H9 (cell line): Measurements from ENCODE around the gene ATP2C1. TPM values are rescaled to one million over a fixed set of nuclear protein-coding genes. Genes with fewer than 3 reads are reported as not detected.

Experiments used
- DNase-seq: peaks from one replicate; pipeline ENCODE4 v3.0.0-alpha.2; 2017
- H2AFZ ChIP-seq: one replicate; pipeline ENCODE4 v1.6.1; 2013; ENCODE audit warnings: mild to moderate bottlenecking, low read length, control low read depth, moderate library complexity
- H2AK5ac ChIP-seq: 2 replicates; pipeline ENCODE4 v1.6.1; 2013; ENCODE audit warnings: low read length, control low read depth, mixed read lengths; ENCODE audit not compliant: insufficient read length
- H2BK120ac ChIP-seq: one replicate; pipeline ENCODE4 v1.6.1; 2013; ENCODE audit warnings: low read depth, mild to moderate bottlenecking, low read length, control low read depth, inconsistent platforms; ENCODE audit not compliant: poor library complexity, severe bottlenecking
- H2BK12ac ChIP-seq: 2 replicates; pipeline ENCODE4 v1.6.1; 2013; ENCODE audit warnings: low read length, control low read depth, mixed read lengths, low read depth; ENCODE audit not compliant: insufficient read length
- H2BK15ac ChIP-seq: 2 replicates; pipeline ENCODE4 v1.6.1; 2013; ENCODE audit warnings: low read depth, low read length, control low read depth
- H2BK20ac ChIP-seq: one replicate; pipeline ENCODE4 v1.6.1; 2013; ENCODE audit warnings: low read depth, mild to moderate bottlenecking, low read length, control low read depth, inconsistent platforms; ENCODE audit not compliant: poor library complexity, severe bottlenecking
- H2BK5ac ChIP-seq: 2 replicates; pipeline ENCODE4 v1.6.1; 2013; ENCODE audit warnings: low read length, control low read depth, mixed read lengths; ENCODE audit not compliant: insufficient read length
- H3K14ac ChIP-seq: 2 replicates; pipeline ENCODE4 v1.6.1; 2013; ENCODE audit warnings: low read length, control low read depth; ENCODE audit not compliant: insufficient read depth
- H3K18ac ChIP-seq: 2 replicates; pipeline ENCODE4 v1.6.1; 2013; ENCODE audit warnings: low read depth, mild to moderate bottlenecking, mixed read lengths, low read length, control low read depth; ENCODE audit not compliant: insufficient read length
- H3K23ac ChIP-seq: 2 replicates; pipeline ENCODE4 v1.6.1; 2013; ENCODE audit warnings: low read length, control low read depth, mixed read lengths, low read depth; ENCODE audit not compliant: insufficient read length
- H3K23me2 ChIP-seq: 2 replicates; pipeline ENCODE4 v1.6.1; 2013; ENCODE audit warnings: low read depth, mild to moderate bottlenecking, mixed read lengths, low read length, control low read depth; ENCODE audit not compliant: insufficient read length, poor library complexity, severe bottlenecking
- H3K27ac ChIP-seq: 2 replicates; pipeline ENCODE4 v1.5.1; 2013; ENCODE audit warnings: low read length, control low read depth, mixed read lengths, low read depth; ENCODE audit not compliant: insufficient read length
- H3K27me3 ChIP-seq: 2 replicates; pipeline ENCODE4 v1.6.1; 2013; ENCODE audit warnings: low read length, control low read depth, inconsistent platforms; ENCODE audit not compliant: insufficient read depth
- H3K4ac ChIP-seq: 2 replicates; pipeline ENCODE4 v1.6.1; 2013; ENCODE audit warnings: low read depth, mild to moderate bottlenecking, control low read depth, inconsistent platforms, low read length, moderate library complexity
- H3K4me1 ChIP-seq: 2 replicates; pipeline ENCODE4 v1.6.1; 2013; ENCODE audit warnings: low read length, control low read depth, inconsistent platforms; ENCODE audit not compliant: insufficient read depth
- H3K4me2 ChIP-seq: 2 replicates; pipeline ENCODE4 v1.6.1; 2013; ENCODE audit warnings: low read length, control low read depth, mixed read lengths; ENCODE audit not compliant: insufficient read length, insufficient read depth
- H3K56ac ChIP-seq: 2 replicates; pipeline ENCODE4 v1.6.1; 2013; ENCODE audit warnings: low read depth, mild to moderate bottlenecking, mixed read lengths, low read length, control low read depth; ENCODE audit not compliant: insufficient read length
- H3K79me1 ChIP-seq: 2 replicates; pipeline ENCODE4 v1.6.1; 2013; ENCODE audit warnings: low read depth, mild to moderate bottlenecking, moderate library complexity, low read length, control low read depth, inconsistent platforms; ENCODE audit not compliant: insufficient read depth, poor library complexity, severe bottlenecking
- H3K79me2 ChIP-seq: 2 replicates; pipeline ENCODE4 v1.6.1; 2013; ENCODE audit warnings: low read length, control low read depth, inconsistent platforms; ENCODE audit not compliant: insufficient read depth
- H3K9ac ChIP-seq: 2 replicates; pipeline ENCODE4 v1.6.1; 2013; ENCODE audit warnings: low read length, control low read depth, mixed read lengths; ENCODE audit not compliant: insufficient read length; ENCODE audit errors: extremely low read depth
- H3K9me3 ChIP-seq: one replicate; pipeline ENCODE4 v1.6.1; 2013; ENCODE audit warnings: low read depth, low read length, inconsistent platforms; ENCODE audit not compliant: control insufficient read depth
- H3T11ph ChIP-seq: one replicate; pipeline ENCODE4 v1.6.1; 2013; ENCODE audit warnings: mild to moderate bottlenecking, low read length, control low read depth, inconsistent platforms
- H4K20me1 ChIP-seq: one replicate; pipeline ENCODE4 v1.6.1; 2013; ENCODE audit not compliant: control insufficient read depth, insufficient read length, insufficient read depth
- H4K5ac ChIP-seq: 2 replicates; pipeline ENCODE4 v1.6.1; 2013; ENCODE audit warnings: low read depth, mild to moderate bottlenecking, mixed read lengths, low read length, control low read depth; ENCODE audit not compliant: insufficient read length
- H4K8ac ChIP-seq: replicated peaks from 2 replicates; pipeline ENCODE4 v1.6.1; 2013; ENCODE audit warnings: low read length, control low read depth, mixed read lengths, low read depth; ENCODE audit not compliant: insufficient read length
- H4K91ac ChIP-seq: 2 replicates; pipeline ENCODE4 v1.6.1; 2013; ENCODE audit warnings: low read depth, mild to moderate bottlenecking, moderate library complexity, mixed read lengths, low read length, control low read depth; ENCODE audit not compliant: insufficient read length
- H3K27ac Mint-ChIP-seq, 3 experiments: 2 replicates in 2 of 3; 3 replicates in 1 of 3; pipeline ENCODE4 v1.8.0; 2020 to 2021; ENCODE audit warnings: mixed read lengths in 3 of 3, mild to moderate bottlenecking in 1 of 3, moderate library complexity in 1 of 3
- H3K27me3 Mint-ChIP-seq: 2 replicates; pipeline ENCODE4 v1.8.0; 2021; ENCODE audit warnings: low read depth, mild to moderate bottlenecking, moderate library complexity, mixed read lengths
- H3K36me3 Mint-ChIP-seq, 3 experiments: 2 replicates in 2 of 3; 3 replicates in 1 of 3; pipeline ENCODE4 v1.8.0; 2020 to 2021; ENCODE audit warnings: low read depth in 3 of 3, mixed read lengths in 3 of 3; ENCODE audit not compliant: insufficient read depth in 1 of 3
- H3K4me1 Mint-ChIP-seq, 2 experiments: 2 replicates each; pipeline ENCODE4 v1.8.0; 2020; ENCODE audit warnings: mixed read lengths in 2 of 2
- H3K4me3 Mint-ChIP-seq, 2 experiments: 2 replicates in 1 of 2; 3 replicates in 1 of 2; pipeline ENCODE4 v1.8.0; 2020 to 2021; ENCODE audit warnings: mild to moderate bottlenecking in 2 of 2, mixed read lengths in 2 of 2, moderate library complexity in 1 of 2
- H3K9me3 Mint-ChIP-seq, 2 experiments: 2 replicates in 1 of 2; 3 replicates in 1 of 2; pipeline ENCODE4 v1.8.0; 2020; ENCODE audit warnings: mild to moderate bottlenecking in 2 of 2, mixed read lengths in 2 of 2, moderate library complexity in 1 of 2
- WGBS: extraction: QIAGEN DNeasy Blood & Tissue Kit; methylation state at CpG from one replicate; pipeline ENCODE4 v1.1.7; 2013; ENCODE audit warnings: missing lambda C conversion rate, low lambda C conversion rate, mixed read lengths; ENCODE audit not compliant: insufficient read length; ENCODE audit errors: extremely low coverage; 5-methylcytosine and 5-hydroxymethylcytosine counted together
- total RNA-seq: library from RNA; stranded (reverse); gene quantifications from 2 replicates; pipeline ENCODE4 v1.2.1, GENCODE V29; 2021
- TF ChIP-seq, protein P1 (sequence below): fragments of 200-600 bp; sonication (generic); conservative IDR thresholded peaks from 3 replicates; pipeline ENCODE4 v1.8.0; 2021; ENCODE audit warnings: antibody characterized with exemption, mild to moderate bottlenecking

Gene ATP2C1
- total RNA-seq, 1 experiment from 2014 or later: 65.5 TPM

- H2BK20ac ChIP-seq: no peak overlapping the region
- H3K23ac ChIP-seq: no peak overlapping the region
- Mint-ChIP-seq H3K27me3 (peaks cover 1% of the 10 kb centered on the region; the same call in 1 of the 2 replicates), H3K27ac (no peak overlapping the region), H3K9me3 (peaks cover 15% of the 10 kb centered on the region in 2 experiments), H3K36me3 (no peaks in the 10 kb centered on the region), H3K4me1 (no peaks in the 10 kb centered on the region), H3K4me3 (no peak overlapping the region)
- DNase-seq: no peak
- H3K23me2 ChIP-seq: no peaks in the 10 kb centered on the region
- no peaks in the 10 kb centered on the region for H3K79me1 ChIP-seq
- H4K5ac ChIP-seq: no peak overlapping the region
- no peak overlapping the region for H3K14ac ChIP-seq
- H3K56ac ChIP-seq: no peak overlapping the region
- no peak overlapping the region for H2BK15ac ChIP-seq
- H2BK5ac ChIP-seq: no peak overlapping the region
- no peak overlapping the region for H3K18ac ChIP-seq
- no peak overlapping the region for H2AFZ ChIP-seq
- no peaks in the 10 kb centered on the region for H3K9me3 ChIP-seq
- no peak overlapping the region for H3T11ph ChIP-seq
- H2BK12ac ChIP-seq: no peak overlapping the region
- no peaks in the 10 kb centered on the region for H3K79me2 ChIP-seq
- no peak overlapping the region for H3K9ac ChIP-seq
- TF ChIP-seq, protein P1, sequence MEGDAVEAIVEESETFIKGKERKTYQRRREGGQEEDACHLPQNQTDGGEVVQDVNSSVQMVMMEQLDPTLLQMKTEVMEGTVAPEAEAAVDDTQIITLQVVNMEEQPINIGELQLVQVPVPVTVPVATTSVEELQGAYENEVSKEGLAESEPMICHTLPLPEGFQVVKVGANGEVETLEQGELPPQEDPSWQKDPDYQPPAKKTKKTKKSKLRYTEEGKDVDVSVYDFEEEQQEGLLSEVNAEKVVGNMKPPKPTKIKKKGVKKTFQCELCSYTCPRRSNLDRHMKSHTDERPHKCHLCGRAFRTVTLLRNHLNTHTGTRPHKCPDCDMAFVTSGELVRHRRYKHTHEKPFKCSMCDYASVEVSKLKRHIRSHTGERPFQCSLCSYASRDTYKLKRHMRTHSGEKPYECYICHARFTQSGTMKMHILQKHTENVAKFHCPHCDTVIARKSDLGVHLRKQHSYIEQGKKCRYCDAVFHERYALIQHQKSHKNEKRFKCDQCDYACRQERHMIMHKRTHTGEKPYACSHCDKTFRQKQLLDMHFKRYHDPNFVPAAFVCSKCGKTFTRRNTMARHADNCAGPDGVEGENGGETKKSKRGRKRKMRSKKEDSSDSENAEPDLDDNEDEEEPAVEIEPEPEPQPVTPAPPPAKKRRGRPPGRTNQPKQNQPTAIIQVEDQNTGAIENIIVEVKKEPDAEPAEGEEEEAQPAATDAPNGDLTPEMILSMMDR: no peak
- no peak overlapping the region for H4K8ac ChIP-seq
- no peaks in the 10 kb centered on the region for H3K4me1 ChIP-seq
- no peak overlapping the region for H4K91ac ChIP-seq
- H3K27ac ChIP-seq: no peak overlapping the region
- no CpG with 5 or more reads among the region's 2 CpGs for WGBS
- no peak overlapping the region for H2AK5ac ChIP-seq
- no peak overlapping the region for H3K4ac ChIP-seq
- H2BK120ac ChIP-seq: no peak overlapping the region
- H3K27me3 ChIP-seq: no peaks in the 10 kb centered on the region
- H4K20me1 ChIP-seq: no peaks in the 10 kb centered on the region
- no peak overlapping the region for H3K4me2 ChIP-seq
These were observed 17.3 kb upstream of the ATP2C1 start for GRCh38 chr3:130876594-130876993.
